ENCODE data around the gene PPM1A.

The PPM1A gene

DNA sequence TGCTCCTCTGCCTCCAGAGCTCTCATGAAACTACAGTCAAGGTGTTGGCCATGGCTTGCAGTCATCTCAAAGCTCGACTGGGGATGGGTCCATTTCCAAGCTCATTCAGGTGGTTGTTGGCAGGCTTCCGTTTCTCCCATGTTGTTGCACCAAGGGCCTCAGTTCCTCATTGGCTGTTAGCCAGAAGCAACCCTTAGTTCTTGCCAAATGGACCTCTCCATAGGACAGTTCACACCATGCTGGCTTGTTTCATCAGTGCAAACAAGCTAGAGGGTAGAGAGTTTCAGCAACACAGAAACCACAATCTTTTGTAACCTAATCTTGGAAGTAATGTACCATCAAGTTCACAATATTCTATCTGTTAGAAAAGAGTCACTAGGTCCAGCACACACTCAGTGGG lies 22.7 kb upstream of the PPM1A start:
- DNase-seq (ENCODE audit: low read depth in 2 of 2), result no peak

GRCh38 chr14:60227291-60227690 lies 21.7 kb upstream of the PPM1A start:
- no peak for DNase-seq (ENCODE audit: low read depth in 2 of 2)

DNA sequence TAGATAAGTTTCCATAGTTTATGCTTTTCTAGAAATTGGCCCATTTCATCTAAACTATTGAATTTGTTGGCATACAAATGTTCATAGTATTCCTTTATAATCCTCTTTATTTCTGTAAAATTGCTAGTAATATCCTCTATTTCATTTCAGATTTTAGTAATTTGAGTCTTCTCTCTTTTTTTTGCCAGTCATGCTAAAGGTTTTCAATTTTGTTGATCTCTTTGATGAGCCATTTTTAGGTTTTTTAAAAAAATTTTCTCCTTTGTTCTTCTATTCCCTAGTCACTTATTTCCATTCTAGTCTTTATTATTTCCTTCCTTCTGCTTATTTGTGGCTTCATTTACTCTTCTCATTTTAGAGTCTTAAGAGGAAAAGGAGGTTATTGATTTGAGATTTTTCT lies 19.4 kb upstream of the PPM1A start:
- DNase-seq (ENCODE audit: low read depth in 2 of 2), result no peak

DNA sequence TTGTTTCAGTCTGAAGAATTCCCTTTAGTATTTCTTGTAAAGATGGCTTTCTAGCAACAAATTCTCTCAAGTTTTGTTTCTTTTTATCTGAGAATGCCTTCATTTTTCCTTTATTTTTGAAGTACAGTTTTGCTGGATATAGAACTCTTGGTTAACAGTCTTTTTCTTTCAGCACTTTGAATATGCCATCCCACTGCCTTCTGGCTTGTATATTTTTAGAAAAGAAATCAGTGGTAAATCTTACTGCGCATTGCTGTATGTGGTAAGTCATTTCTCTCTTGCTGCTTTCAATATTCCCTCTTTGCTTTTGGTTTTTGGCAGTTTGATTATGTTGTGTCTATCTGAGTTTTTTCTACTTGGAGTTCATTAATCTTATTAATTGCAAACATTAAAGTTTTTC lies 16.8 kb upstream of the PPM1A start:
- DNase-seq (ENCODE audit: low read depth in 2 of 2), result no peak

DNA sequence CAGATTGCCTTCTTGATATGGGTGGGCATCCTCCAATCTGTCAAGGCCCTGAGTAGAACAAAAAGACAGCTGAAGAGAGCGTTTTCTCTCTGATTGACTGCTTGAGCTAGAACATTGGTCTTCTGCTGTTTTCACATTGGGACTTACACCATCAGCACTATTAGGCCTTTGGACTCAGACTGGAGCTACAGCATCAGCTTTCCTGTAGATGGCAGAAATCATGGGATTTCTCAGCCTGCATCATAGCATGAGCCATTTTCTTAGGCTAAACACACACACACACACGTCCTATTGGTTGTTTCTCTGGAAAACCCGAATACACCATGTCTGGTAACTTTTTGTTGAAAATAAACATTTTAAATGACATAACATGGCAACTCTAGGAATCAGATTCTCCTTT lies 15.8 kb upstream of the PPM1A start:
- DNase-seq (ENCODE audit: low read depth in 2 of 2), result no peak

GRCh38 chr14:60233891-60234290 lies 15.1 kb upstream of the PPM1A start:
- DNase-seq (ENCODE audit: low read depth in 2 of 2), result no peak

GRCh38 chr14:60235440-60235839 lies 13.6 kb upstream of the PPM1A start:
- DNase-seq (ENCODE audit: low read depth in 2 of 2), result no peak

DNA sequence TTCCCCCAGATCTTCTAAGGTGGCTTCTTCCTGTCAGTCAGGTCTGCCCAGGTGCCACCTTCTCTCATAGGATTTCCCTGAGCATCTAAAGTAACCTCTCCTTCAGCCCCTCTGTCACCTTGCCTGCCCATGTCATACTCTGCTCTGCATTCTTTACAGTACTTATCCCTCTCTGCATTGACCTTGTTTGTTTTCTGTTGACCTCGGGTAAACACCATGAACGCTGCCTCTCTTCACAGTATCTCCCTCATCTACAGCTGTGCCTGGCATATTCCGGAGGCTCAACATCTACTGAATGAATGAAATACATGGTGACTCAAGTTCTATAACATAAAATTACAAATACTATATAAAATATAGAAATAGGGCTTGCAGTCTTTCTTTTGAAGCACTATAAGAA lies 10.1 kb upstream of the PPM1A start:
- no peak for DNase-seq (ENCODE audit: low read depth in 2 of 2)

GRCh38 chr14:60240139-60240856 lies 8.7 kb upstream of the PPM1A start:
- DNase-seq (ENCODE audit: low read depth in 2 of 2), result no peak

- no peak for DNase-seq (ENCODE audit: low read depth in 2 of 2)
Measured at GRCh38 chr14:60241091-60241490, 7.9 kb upstream of the PPM1A start.

GRCh38 chr14:60242429-60242828 lies 6.6 kb upstream of the PPM1A start:
- no peak for DNase-seq (ENCODE audit: low read depth in 2 of 2)

DNA sequence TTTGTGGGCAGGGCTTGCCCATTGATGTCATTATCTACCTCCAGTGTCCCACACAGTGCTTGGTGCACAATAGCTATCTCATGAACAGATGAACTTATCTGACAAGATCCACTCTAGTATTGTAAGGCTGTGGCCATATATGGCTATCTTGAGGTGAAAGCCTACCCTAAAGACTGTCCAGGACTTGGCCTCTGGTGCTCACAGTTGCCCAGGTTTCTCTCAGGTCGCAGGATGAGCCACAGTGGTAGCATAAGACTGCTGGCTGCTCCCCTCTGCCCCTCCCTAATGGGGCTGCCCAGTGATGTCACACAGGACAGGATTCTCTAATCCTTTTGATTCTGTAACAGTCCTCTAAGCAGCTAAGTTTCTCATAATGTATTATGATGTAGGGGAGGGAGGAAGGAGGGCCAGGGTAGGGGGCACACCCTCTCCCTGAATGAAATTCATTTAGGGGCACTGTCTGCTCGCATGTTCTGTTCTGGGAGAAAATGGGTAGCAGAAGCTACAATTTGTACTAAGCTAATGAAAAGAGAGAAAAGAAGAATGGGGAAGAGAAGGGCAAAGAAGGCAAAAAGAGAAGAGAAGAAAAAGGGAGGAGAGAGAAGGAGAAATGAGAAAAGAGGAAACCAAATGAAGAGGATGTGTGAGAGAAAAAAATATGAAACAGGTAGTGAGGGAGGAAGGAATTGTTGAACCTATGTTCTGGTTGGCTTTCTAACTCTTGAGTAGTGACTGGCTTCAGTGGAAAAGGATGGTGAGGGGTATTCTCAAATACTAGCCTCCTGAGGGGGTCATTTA lies 3.4 kb upstream of the PPM1A start:
- DNase-seq (ENCODE audit: low read depth in 2 of 2), result no peak

DNA sequence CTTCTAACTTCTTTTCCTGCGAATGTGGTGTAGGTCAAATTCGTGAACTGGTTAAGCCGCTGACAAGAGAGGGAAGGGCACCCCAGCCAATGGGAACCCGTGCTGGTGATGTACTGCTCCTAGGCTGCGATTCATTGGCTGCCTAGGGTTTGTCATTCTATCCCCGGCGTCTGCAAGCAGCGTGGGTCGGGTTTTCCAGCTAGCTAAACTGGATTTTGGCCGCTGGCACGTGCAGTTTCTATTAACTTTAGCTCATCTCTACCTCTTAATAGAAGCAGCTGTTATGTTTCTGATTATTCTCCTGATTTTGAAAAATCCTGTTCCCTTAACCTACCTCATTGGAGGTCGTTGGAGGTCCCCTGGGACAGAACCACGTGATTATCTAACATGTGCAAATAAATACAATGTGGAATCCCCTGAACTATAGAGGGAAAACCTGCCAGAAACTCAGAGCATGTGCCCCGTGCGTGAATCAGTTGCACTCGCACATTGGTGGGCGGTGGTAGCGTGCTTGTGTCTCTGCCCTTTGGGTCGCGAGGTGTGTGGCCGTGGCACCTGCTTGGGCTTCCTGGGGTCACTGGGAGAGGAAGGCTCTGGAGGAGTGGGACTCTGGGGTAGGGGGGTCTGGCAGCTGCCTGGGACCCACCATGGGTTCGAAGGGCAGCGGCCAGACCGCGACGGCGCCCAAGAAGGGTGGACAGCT lies 876 bp upstream of the PPM1A start:
- DNase-seq (ENCODE audit: low read depth in 2 of 2), result peak; percentile 66 to 78

- peak; percentile 20 to 61 for DNase-seq (ENCODE audit: low read depth in 2 of 2)
Measured at GRCh38 chr14:60249321-60250256, 568 bp downstream of the PPM1A start.

GRCh38 chr14:60250257-60251035 lies 1.4 kb downstream of the PPM1A start:
- DNase-seq (ENCODE audit: low read depth in 2 of 2), result no peak

DNA sequence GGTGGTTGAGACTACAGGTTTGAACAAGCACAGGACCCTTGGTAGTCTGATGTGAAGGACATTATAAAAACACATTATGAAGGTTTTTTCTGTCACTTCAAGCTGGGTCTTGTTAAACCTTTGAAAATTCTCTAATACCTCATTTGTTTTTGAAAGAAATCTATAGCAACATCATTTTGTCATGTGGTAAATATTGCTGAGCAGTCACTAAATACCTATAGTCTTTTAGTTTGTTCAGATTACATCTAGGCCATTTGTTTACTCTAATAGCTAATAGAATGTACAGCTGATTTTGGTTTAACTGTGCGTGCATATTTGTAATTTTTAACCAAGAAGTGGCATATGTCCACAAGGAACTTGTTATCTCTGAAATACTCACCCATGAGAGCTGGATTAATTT lies 2.9 kb downstream of the PPM1A start:
- no peak for DNase-seq (ENCODE audit: low read depth in 2 of 2)

- DNase-seq (ENCODE audit: low read depth in 2 of 2), result no peak
Measured at GRCh38 chr14:60252630-60253029, 3.6 kb downstream of the PPM1A start.

GRCh38 chr14:60253649-60254048 lies 4.6 kb downstream of the PPM1A start:
- no peak for DNase-seq (ENCODE audit: low read depth in 2 of 2)

- no peak for DNase-seq (ENCODE audit: low read depth in 2 of 2)
Measured at GRCh38 chr14:60254176-60254575, 5.2 kb downstream of the PPM1A start.

DNA sequence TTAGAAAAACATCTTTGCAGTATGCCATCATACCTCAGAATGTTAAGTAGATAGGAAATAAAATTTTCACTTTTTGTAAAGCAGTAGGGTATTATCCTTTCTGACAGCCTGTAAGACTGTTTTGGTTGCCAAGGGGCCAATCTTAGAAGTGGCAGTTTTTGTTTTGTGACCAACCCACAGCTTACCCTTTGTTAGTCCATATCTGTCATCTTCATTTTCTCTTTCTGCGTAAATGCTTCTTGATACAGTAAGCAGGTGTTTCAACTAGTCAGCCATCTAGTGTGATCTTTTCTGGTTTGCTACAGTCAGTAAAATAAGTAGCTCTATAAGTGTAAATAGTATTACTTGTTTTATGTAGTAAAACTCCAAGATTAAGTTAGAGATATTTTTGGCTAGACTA lies 8.8 kb downstream of the PPM1A start:
- no peak for DNase-seq (ENCODE audit: low read depth in 2 of 2)

- no peak for DNase-seq (ENCODE audit: low read depth in 2 of 2)
Measured at GRCh38 chr14:60265163-60265562, 16.1 kb downstream of the PPM1A start.

Data from stimulated activated CD4-positive, alpha-beta T cell treated with anti-CD3 and anti-CD28 coated beads, Interleukin-12 subunit alpha, Interleukin-12 subunit beta, amount 100 ng/mL, for 24 hours (primary cell).